K562 (cell line): ENCODE measurements around the gene SLC43A2. TPM values are rescaled to one million over a fixed set of nuclear protein-coding genes. Genes with fewer than 3 reads are reported as not detected.

Source experiments
- ATF4 ChIP-seq: fragments of 450-650 bp; formaldehyde crosslinking; IDR thresholded peaks from 2 replicates; pipeline ENCODE4 v1.4.0; 2022; ENCODE audit warnings: mild to moderate bottlenecking, moderate library complexity
- CREB1 ChIP-seq, 2 experiments: sonication (generic) in 1 of 2; formaldehyde crosslinking in 1 of 2; IDR thresholded peaks; 2 replicates each; pipeline versions ENCODE4 v1.6.1 to v1.8.0; 2012 to 2022; ENCODE audit warnings: inconsistent platforms in 1 of 2, mild to moderate bottlenecking in 1 of 2, missing genetic modification reagents in 1 of 2, moderate library complexity in 1 of 2
- CREBBP ChIP-seq: IDR thresholded peaks from one replicate; pipeline ENCODE4 v1.6.1; 2012; ENCODE audit warnings: low read depth, mild to moderate bottlenecking, control low read depth, inconsistent platforms, low read length
- DEAF1 ChIP-seq: fragments of 450-650 bp; formaldehyde crosslinking; IDR thresholded peaks from 2 replicates; pipeline ENCODE4 v1.4.0; 2020; ENCODE audit warnings: mild to moderate bottlenecking, moderate library complexity
- ERF ChIP-seq: fragments of 450-650 bp; formaldehyde crosslinking; IDR thresholded peaks from 2 replicates; pipeline ENCODE4 v1.4.0; 2020; ENCODE audit warnings: mild to moderate bottlenecking, mixed read lengths
- HDAC3 ChIP-seq: fragments of 450-650 bp; IDR thresholded peaks from 2 replicates; pipeline ENCODE4 v1.6.1; 2018; ENCODE audit warnings: borderline replicate concordance, mild to moderate bottlenecking, moderate library complexity; ENCODE audit not compliant: partially characterized antibody
- HDAC8 ChIP-seq: fragments of 450-650 bp; IDR thresholded peaks from 2 replicates; pipeline ENCODE4 v1.6.1; 2016; ENCODE audit warnings: mild to moderate bottlenecking, missing genetic modification characterization, moderate library complexity, missing compliant biosample characterization
- KAT7 ChIP-seq: sonication (generic); formaldehyde crosslinking; IDR thresholded peaks from 2 replicates; pipeline ENCODE4 v1.8.0; 2022; ENCODE audit warnings: missing genetic modification reagents, mild to moderate bottlenecking, borderline replicate concordance
- KDM1A ChIP-seq, 2 experiments: fragments of 450-650 bp; IDR thresholded peaks; 2 replicates each; pipeline ENCODE4 v1.6.1; 2016; ENCODE audit warnings: mild to moderate bottlenecking in 2 of 2
- KLF6 ChIP-seq: fragments of 250-450 bp; sonication (Bioruptor Pico); IDR thresholded peaks from 2 replicates; pipeline ENCODE4 v1.4.0; 2020; ENCODE audit warnings: mild to moderate bottlenecking, moderate library complexity, borderline replicate concordance
- LCOR ChIP-seq: sonication (generic); formaldehyde crosslinking; IDR thresholded peaks from 2 replicates; pipeline ENCODE4 v1.8.0; 2022; ENCODE audit warnings: mild to moderate bottlenecking, missing genetic modification reagents
- MBD1 ChIP-seq: fragments of 250-450 bp; sonication (Bioruptor Pico); IDR thresholded peaks from 2 replicates; pipeline ENCODE4 v1.8.0; 2022; ENCODE audit warnings: inconsistent platforms
- MYNN ChIP-seq, 2 experiments: sonication (generic); formaldehyde crosslinking in 1 of 2; IDR thresholded peaks; 2 replicates each; pipeline versions ENCODE4 v1.5.0 to v1.6.1; 2016 to 2020; ENCODE audit warnings: antibody characterized with exemption in 1 of 2, missing genetic modification reagents in 1 of 2
- NFE2 ChIP-seq: IDR thresholded peaks from 2 replicates; pipeline ENCODE4 v1.6.1; 2014; ENCODE audit warnings: antibody characterized with exemption, low read depth
- NR0B1 ChIP-seq: fragments of 450-650 bp; IDR thresholded peaks from one replicate; pipeline ENCODE4 v1.6.1; 2018; ENCODE audit warnings: mild to moderate bottlenecking, moderate library complexity; ENCODE audit not compliant: partially characterized antibody
- POLR2A ChIP-seq: fragments of 450-650 bp; conservative IDR thresholded peaks from 2 replicates; pipeline ENCODE4 v1.6.1; 2016
- PURB ChIP-seq: sonication (generic); formaldehyde crosslinking; IDR thresholded peaks from 2 replicates; pipeline ENCODE4 v1.9.0; 2021; ENCODE audit warnings: low read depth, mild to moderate bottlenecking, missing genetic modification reagents
- RAD21 ChIP-seq, 2 experiments: fragments of 250-450 bp in 1 of 2; fragments of 450-650 bp in 1 of 2; sonication (Bioruptor Pico) in 1 of 2; formaldehyde crosslinking in 1 of 2; IDR thresholded peaks in 1 of 2; conservative IDR thresholded peaks in 1 of 2; 2 replicates each; pipeline versions ENCODE4 v1.4.0 to v1.8.0; 2020 to 2022; ENCODE audit warnings: mild to moderate bottlenecking in 2 of 2, moderate library complexity in 1 of 2
- SLC30A9 ChIP-seq: fragments of 250-450 bp; sonication (Bioruptor Pico); IDR thresholded peaks from 2 replicates; pipeline ENCODE4 v1.8.0; 2022; ENCODE audit warnings: mild to moderate bottlenecking, moderate library complexity
- TBL1XR1 ChIP-seq, 2 experiments: IDR thresholded peaks; 2 replicates each; pipeline ENCODE4 v1.6.1; 2012; ENCODE audit warnings: improper control_type of control experiment in 2 of 2, low read length in 2 of 2, mild to moderate bottlenecking in 1 of 2
- ZNF79 ChIP-seq: fragments of 250-450 bp; sonication (Bioruptor Pico); IDR thresholded peaks from 2 replicates; pipeline ENCODE4 v1.4.0; 2020; ENCODE audit warnings: low read depth, mild to moderate bottlenecking, moderate library complexity
- ZSCAN29 ChIP-seq: fragments of 450-650 bp; IDR thresholded peaks from 2 replicates; pipeline ENCODE4 v1.6.1; 2017
- polyA plus RNA-seq, 8 experiments: library from polyadenylated mRNA; depleted of rRNA in 4 of 8; stranded (reverse) in 5 of 8; unstranded in 3 of 8; fragments of >200 nt; fragmentation: Nextera tagmentation in 2 of 8; fragmentation: Illumina TruSeq in 1 of 8; extraction: Ambion mirVana in 2 of 8; extraction: Trizol in 1 of 8; gene quantifications; 2 replicates each; pipeline versions ENCODE4 v1.2.1 to v1.2.3, GENCODE V29; 2011 to 2014; ENCODE audit warnings: inconsistent platforms in 1 of 8, missing spikeins in 1 of 8
- total RNA-seq, 7 experiments: library from RNA; depleted of rRNA in 6 of 7; stranded (reverse); fragments of >200 nt in 6 of 7; fragmentation: Illumina TruSeq in 2 of 7; extraction: Trizol in 2 of 7; gene quantifications; 2 replicates each; pipeline versions ENCODE4 v1.2.1 to v1.2.3, GENCODE V29; 2011 to 2021; ENCODE audit warnings: low replicate concordance in 1 of 7

SLC43A2 gene
- total and polyA plus RNA-seq, 9 of the 15 experiments (the other 6 are each of a cell fraction or from before 2014, with no cell fraction given) = 0.03 to 10.2 (median 3.6) TPM

GRCh38 chr17:1648963-1649843, 20.6 kb upstream of the SLC43A2 start (continued):
- TF ChIP-seq DEAF1 (no peak), LCOR (CRISPR knock-in tag) (no peak; the same call in 1 of the 2 replicates), KLF6 (no peak), CREB1 (IDR thresholded peaks at IDR 0.05) (no peak), CREB1 (CRISPR knock-in tag; IDR thresholded peaks at IDR 0.05) (no peak), SLC30A9 (CRISPR knock-in tag) (no peak), POLR2A (peak; percentile 85), HDAC8 (tag) (no peak), TBL1XR1 (IDR thresholded peaks at IDR 0.05; ENCODE audit: low read length in 2 of 2) (no peak), MYNN (IDR thresholded peaks at IDR 0.05) (no peak), MYNN (CRISPR knock-in tag; IDR thresholded peaks at IDR 0.05) (no peak), NR0B1 (no peak), KAT7 (CRISPR knock-in tag) (0 out of 2 replicates have a peak, but pooled peaks have one; percentile 53), CREBBP (no peak), ERF (CRISPR knock-in tag) (peak; percentile 25; the same call in 1 of the 2 replicates), PURB (CRISPR knock-in tag) (no peak), ATF4 (CRISPR knock-in tag) (no peak), MBD1 (CRISPR knock-in tag) (no peak), ZSCAN29 (no peak), ZNF79 (no peak), RAD21 (CRISPR knock-in tag; conservative IDR thresholded peaks at IDR 0.05 in 1 of 2, IDR thresholded peaks at IDR 0.05 in 1 of 2) (no peak), HDAC3 (no peak), NFE2 (no peak), KDM1A (IDR thresholded peaks at IDR 0.05) (no peak)
